GM19023 (cell line): ENCODE measurements around the gene WDR13.
"Not testable (repeated sequence)": the region's sequence is repeated elsewhere in the genome, so short reads cannot be mapped to it uniquely, and the experiment has no call there.

Experiments used
- ATAC-seq: cut with Tn5 transposase; IDR thresholded peaks from one replicate; pipeline ENCODE4 v1.9.1; 2021; ENCODE audit warnings: mild to moderate bottlenecking, moderate library complexity; ENCODE audit not compliant: unreplicated experiment

The WDR13 gene

DNA sequence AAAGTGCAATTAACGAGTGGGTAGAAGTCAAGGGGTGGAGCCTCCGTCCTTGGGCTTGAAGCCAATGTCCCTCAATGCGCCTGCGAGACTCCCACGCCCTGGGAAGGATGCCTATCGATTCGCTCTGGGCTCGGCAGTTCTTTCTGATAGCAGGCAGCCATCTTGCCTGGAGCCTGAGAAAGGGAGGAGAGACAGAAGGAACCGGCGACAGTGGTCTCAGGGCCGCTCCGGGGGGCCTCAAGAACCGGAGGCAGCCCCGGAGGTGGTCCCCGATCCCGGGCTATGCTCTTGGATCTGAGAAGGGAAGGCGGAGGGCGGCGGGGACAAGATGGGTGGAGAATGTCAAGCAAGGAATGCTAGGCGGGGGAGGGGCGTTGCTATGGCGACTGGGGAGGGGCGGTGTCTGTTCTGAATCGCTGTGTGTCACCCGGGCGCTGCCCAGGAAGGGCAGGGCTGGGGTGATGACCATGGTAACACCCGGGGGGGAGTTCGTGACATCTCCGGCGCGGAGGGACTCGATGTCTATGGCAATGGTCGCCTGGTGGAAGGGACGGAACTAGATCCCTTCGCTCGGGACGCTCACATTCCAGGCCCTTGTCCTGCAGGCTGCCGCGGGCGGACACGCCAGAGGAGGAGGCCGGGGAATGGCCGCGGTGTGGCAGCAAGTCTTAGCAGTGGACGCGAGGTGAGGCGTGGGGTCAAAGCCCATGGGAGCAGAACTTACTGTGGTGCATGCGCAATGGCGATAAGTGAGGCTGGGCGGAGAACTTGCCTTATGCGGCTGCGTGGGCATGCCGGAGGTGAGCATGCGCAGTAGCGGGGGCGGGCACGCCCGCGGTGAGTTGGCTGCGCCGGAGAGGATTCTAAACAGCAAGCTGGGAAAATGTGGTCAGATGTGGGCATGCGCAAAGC lies at the start of gene WDR13:
Gene WDR13, plus strand, starts transcription at position 140 of the 912 bp plus-strand sequence. Its CDS starts 505 bp downstream, at position 645.
- peak; percentile 69 for ATAC-seq

GRCh38 chrX:48548871-48549270 lies 48.4 kb upstream of the WDR13 start:
- no peak for ATAC-seq

DNA sequence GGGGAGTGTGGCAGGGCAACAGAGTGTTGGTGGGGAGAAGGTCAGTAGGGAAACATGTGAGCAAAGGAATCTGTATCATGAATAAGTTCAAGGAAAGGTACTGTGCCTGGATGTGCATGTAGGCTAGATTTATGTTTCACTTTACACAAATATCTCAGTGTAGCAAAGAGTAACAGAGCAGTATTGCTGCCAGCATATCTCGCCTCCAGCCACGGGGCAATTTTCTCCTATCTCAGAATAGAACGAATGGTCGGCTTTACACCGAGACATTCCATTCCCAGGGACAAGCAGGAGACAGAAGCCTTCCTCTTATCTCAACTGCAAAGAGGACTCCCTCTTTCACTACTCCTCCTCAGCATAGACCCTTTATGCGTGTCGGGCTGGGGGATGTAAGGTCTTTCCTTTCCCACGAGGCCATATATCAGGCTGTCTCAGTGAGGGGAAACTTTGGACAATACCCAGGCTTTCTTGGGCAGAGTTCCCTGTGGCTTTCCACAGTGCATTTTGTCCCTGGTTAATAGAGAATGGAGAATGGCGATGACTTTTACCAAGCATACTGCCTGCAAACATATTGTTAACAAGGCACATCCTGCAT lies 41.5 kb upstream of the WDR13 start:
- not testable (repeated sequence) for ATAC-seq

DNA sequence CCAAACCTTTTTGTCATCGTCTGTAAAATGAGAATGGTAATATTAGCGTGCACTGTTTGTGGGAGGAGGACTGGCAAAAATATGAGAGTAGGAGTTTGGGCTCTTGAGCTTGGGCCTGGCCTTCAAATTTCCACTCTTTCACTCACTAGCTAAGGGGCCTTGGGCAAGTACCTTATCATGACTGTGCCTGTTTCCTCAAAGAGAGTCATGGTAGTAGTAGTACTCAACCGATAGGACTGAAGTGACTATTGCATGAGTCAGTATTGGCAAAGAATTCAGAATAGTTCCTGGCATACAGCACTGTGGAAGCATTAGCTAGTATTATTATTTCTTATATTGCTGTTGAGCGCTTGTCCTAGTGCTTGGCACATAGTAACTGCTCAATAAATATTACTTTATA lies 39.0 kb upstream of the WDR13 start:
- no peak for ATAC-seq

GRCh38 chrX:48559636-48560035 lies 37.7 kb upstream of the WDR13 start:
- no peak for ATAC-seq

GRCh38 chrX:48560056-48560455 lies 37.2 kb upstream of the WDR13 start:
- no peak for ATAC-seq

DNA sequence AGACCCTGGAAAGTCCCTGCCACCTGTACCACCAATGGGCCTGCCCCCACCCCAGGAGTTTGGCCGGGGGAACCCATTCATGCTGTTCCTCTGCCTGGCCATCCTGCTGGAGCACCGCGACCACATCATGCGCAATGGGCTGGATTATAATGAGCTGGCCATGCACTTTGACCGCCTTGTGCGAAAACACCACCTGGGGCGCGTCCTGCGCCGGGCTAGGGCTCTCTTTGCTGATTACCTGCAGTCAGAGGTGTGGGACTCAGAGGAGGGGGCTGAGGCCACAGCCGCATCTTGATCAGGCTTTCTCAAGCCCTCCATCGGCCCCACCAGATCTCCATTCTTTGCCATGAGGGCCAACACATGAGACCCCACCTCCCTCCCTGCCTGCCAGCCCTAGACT lies 36.6 kb upstream of the WDR13 start:
- ATAC-seq, result no peak

DNA sequence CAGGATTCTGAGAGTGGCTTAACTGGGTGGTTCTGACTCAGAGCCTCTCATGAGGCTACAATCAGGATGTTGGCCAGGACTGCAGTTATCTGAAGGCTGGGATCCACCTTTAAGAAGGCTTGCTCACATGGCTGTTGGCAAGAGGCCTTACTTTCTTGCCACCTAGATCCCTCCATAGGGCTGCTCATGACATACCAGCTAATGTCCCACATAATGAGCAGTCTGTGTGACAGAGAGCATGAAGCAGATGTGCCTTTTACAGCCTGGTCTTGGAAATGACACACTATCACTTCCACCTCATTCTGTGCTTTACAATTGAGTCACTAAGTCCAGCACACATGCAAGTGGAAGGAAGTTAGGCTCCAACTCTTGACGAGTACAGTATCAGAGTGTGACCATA lies 27.3 kb upstream of the WDR13 start:
- ATAC-seq, result no peak

GRCh38 chrX:48573690-48574269 lies 23.5 kb upstream of the WDR13 start:
- no peak for ATAC-seq

DNA sequence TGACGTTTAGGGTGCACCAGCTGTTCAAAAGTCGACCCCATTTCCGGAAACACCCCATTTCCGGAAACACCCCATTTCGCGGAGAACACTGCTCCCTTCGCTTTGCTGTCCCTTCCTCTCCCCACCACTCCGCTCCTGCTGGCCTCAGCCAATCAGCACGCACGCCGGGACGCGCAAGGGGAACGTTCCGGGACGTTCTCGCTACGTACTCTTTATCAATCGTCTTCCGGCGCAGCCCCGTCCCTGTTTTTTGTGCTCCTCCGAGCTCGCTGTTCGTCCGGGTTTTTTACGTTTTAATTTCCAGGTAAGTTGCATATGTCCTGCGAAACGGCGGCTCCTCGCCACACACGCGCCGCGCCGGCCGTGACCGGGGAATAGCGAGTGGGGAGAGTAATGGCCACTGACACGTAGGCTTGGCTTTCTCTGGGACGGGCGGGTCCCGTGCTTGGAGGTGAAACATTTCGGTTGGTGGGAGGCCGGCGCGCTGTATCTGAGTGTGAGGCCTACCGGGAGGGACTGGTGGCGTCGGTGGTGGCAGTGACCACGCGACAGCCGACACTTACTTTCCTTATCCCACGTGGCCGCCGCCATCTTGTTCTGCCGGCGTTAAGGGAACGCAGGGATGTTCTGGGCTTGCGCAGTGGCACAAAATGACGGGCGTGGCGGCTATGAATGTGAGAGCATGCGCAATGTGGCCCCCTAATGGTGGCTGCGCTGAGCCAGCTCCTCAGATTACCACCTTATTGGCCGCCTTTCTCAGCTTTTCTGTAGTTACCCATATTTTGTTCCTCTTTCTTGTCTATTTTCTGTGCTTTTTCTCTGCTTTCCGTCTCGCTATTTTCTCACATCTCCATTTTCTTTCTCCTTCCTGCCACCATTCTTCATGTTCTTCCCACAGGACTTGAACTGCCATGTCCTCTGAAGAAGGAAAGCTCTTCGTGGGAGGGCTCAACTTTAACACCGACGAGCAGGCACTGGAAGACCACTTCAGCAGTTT lies 22.7 kb upstream of the WDR13 start, which contains the start of gene RBM3:
Gene RBM3, plus strand, starts transcription at position 215 of the 997 bp plus-strand sequence. Its CDS starts 697 bp downstream, at position 912.
- ATAC-seq, result peak; percentile 80

- ATAC-seq, result no peak
These were observed 21.6 kb upstream of the WDR13 start for GRCh38 chrX:48575642-48576041.

GRCh38 chrX:48576108-48576507 lies 21.2 kb upstream of the WDR13 start:
- ATAC-seq, result no peak

- ATAC-seq, result no peak
These were observed 18.6 kb upstream of the WDR13 start for GRCh38 chrX:48578661-48579128.

DNA sequence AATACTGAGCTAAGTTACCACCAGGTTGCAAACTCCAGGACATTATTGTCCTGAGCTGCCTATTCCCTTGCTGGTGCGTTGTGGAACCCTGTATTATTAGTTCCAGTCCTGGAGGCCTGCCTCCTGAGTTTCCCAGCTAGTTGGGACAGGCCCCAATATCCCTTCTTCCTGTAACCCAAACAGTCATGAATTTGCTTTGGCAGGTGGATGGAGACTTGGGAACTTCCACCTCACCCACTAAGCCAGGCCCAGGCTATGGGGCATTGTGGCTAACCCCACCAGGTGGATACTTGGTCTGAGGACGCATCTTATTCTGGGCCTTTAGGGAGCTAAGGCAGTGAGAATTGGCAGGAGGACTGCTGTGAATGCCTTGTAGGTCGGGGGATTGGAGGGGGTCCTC lies 18.0 kb upstream of the WDR13 start:
- no peak for ATAC-seq

DNA sequence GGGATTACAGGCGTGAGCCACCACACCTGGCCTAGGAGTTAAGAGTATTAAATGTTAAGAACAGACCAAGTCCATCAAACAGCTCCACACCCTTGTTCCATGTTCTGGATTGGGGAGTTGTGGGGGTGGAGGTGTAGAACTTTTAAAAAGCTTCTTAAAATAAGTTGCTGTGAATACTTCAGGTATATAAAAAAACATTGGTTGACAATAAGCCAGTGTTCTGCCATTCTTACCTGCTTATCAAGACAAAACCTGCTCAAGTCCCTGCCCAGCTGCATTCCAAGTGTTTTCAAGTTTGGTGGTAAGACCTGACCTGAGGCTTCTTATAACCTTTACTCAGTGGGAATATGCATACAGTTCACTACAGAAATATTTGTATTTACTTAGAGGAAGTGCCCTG lies 16.6 kb upstream of the WDR13 start:
- no peak for ATAC-seq

DNA sequence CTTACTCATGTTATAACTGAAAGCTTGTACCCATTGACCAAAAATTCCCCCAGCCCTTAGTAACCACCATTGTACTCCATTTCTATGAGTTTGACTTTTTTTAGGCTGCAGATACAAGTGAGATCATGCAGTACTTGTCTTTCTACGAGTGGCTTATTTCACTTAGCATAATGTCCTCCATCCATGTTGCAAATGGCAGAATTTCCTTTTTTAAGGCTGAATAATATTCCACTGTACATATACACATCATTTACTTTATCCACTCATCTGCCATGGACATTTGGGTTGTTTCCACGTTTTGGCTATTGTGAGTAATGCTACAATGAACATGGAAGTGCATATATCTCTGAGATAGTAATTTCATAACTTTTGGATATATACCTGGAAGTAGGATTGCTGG lies 12.6 kb upstream of the WDR13 start:
- ATAC-seq, result no peak

DNA sequence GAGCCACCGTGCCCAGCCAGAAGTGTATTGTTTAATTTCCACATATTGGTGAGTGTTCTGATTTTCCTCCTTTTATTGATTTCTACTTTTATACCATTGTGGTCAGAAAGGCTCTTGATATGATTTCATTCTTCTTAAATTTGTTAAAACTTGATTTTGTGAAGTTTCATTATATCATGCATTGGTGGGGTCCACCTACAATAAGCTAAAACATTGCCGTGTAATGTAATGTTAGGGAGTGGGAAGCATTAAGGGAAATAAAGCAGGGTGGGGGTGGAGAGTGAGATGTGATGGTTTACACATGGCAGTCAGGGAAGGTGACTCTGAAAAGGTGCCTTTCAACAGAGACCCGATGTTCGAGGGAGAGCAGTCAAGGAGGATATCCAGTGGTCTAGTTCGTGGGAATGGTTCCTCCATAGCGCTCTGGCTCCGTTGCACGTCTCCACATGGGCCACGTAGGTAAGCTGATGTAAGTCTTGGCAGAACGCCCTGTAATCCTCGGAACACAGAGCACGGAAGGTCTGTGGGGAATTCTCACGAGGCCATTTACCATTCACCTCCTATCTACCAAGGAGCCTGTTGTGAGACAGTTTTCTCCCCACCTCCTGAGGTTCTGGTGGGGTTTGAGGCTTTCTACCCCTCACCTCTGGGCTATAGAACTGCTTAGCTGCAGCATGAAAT lies 7.7 kb upstream of the WDR13 start:
- no peak for ATAC-seq

DNA sequence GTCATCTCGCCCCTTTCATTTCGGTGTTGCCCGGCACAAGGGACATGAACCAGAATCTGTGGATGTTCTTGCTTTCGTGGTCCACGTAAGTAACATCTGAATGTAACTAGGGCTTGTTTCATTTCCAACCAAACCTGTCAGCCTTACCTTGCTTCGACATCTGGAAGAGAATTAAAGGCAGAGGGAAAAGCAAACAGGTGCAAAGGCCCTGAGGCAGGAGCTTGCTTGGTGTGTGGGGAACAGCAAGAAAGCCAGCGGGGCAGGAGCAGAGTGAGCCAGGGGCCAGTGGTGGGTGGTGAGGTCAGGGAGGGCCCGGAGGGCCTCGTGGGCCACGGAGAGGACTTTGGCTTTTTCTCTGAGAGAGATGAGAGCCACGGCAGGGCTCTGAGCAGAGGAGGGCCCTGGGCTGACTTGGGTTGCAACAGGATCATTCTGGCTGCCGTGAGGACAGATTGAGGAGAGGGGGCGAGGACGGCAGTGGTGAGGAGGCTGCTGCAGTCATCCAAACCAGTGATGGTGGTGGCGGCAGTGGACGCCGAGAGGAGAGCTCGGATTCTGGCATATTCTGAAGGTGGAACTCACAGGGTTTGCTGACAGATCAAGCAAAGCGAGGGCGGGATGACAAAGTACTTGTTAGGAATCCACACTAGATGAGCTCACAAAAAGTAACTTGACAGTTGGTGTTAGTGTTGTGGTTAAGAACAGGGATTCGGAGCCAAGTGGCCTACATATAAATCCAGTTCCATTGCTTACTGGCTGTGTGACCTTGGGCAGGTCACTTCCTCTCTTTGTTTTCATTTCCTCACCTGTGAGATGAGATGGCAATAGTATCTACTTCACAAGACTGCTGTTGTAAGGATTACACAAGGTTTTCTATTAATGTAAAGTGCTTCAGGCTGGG lies 6.8 kb upstream of the WDR13 start:
- ATAC-seq, result no peak

GRCh38 chrX:48591255-48591791 lies 6.0 kb upstream of the WDR13 start:
- ATAC-seq, result no peak
